Transverse colon (tissue), 3 donors: ENCODE results near the gene NR2F1-AS1.

Source experiments
- EP300 ChIP-seq: sonication (generic); formaldehyde crosslinking; IDR thresholded peaks from one replicate; pipeline ENCODE4 v1.6.1; 2017; ENCODE audit warnings: antibody characterized with exemption, low read depth
- TF ChIP-seq, protein P1 (sequence below), 5 experiments: fragments of 200-600 bp in 3 of 5; fragments of 450-650 bp in 2 of 5; sonication (generic) in 3 of 5; IDR thresholded peaks; 1 replicate in 2 of 5; 2 replicates in 3 of 5; pipeline ENCODE4 v1.5.1; 2016 to 2017; ENCODE audit warnings: antibody characterized with exemption in 5 of 5, inconsistent platforms in 3 of 5, mild to moderate bottlenecking in 2 of 5, moderate library complexity in 1 of 5

DNA sequence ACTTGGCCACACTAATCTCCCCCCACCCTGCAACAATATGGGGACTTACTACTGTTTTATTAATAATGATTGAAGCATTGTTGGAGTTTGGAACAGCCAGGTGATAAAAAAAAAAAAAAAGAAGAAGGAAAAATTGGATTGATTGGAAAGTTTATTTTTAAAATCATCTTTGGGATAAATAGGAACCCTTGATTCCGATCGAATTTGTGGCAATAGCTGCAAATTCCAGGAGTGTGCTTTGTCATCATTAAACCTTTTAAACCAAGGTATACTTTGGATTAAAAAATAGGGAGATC lies 1.1 kb upstream of the NR2F1-AS1 start:
- TF ChIP-seq EP300, result no peak
- TF ChIP-seq, protein P1, sequence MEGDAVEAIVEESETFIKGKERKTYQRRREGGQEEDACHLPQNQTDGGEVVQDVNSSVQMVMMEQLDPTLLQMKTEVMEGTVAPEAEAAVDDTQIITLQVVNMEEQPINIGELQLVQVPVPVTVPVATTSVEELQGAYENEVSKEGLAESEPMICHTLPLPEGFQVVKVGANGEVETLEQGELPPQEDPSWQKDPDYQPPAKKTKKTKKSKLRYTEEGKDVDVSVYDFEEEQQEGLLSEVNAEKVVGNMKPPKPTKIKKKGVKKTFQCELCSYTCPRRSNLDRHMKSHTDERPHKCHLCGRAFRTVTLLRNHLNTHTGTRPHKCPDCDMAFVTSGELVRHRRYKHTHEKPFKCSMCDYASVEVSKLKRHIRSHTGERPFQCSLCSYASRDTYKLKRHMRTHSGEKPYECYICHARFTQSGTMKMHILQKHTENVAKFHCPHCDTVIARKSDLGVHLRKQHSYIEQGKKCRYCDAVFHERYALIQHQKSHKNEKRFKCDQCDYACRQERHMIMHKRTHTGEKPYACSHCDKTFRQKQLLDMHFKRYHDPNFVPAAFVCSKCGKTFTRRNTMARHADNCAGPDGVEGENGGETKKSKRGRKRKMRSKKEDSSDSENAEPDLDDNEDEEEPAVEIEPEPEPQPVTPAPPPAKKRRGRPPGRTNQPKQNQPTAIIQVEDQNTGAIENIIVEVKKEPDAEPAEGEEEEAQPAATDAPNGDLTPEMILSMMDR (IDR thresholded peaks at IDR 0.05), result no peak
